ENCODE measurements around the gene SIPA1L2.

DNA sequence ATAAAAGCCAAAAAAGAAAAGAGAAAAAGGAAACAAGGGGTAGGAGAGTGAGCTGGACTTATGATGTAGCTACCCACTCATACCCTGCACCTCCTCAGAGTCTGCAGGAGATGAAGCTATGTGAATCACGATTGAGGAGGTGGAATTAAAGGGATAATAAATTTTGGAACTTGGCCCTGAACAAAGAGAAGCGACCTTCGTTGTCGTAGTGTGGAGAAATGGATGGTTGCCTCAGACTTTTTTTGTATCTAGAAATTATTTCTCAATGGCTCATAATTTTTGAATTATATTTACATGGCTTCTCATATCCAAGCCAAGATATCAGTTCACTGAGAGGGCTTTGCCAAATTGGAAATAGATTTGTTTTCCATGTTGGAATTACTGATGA, 37.8 kb upstream of the SIPA1L2 start:
- TF ChIP-seq ZNF780A (CRISPR knock-in tag; IDR thresholded peaks at IDR 0.05) (no peak), NFYB (CRISPR knock-in tag; IDR thresholded peaks at IDR 0.05) (no peak), SIN3A (IDR thresholded peaks at IDR 0.05; ENCODE audit: borderline replicate concordance, low read depth, low read length) (no peak), ZNF607 (CRISPR knock-in tag; IDR thresholded peaks at IDR 0.05; ENCODE audit: borderline replicate concordance) (no peak), EHMT2 (IDR thresholded peaks at IDR 0.05; ENCODE audit: borderline replicate concordance, low read depth, low read length) (no peak), ZNF878 (CRISPR knock-in tag; IDR thresholded peaks at IDR 0.05) (no peak), ZNF549 (CRISPR knock-in tag; IDR thresholded peaks at IDR 0.05) (no peak), KDM1A (CRISPR knock-in tag; IDR thresholded peaks at IDR 0.05) (no peak)
- TF ChIP-seq, protein P1, sequence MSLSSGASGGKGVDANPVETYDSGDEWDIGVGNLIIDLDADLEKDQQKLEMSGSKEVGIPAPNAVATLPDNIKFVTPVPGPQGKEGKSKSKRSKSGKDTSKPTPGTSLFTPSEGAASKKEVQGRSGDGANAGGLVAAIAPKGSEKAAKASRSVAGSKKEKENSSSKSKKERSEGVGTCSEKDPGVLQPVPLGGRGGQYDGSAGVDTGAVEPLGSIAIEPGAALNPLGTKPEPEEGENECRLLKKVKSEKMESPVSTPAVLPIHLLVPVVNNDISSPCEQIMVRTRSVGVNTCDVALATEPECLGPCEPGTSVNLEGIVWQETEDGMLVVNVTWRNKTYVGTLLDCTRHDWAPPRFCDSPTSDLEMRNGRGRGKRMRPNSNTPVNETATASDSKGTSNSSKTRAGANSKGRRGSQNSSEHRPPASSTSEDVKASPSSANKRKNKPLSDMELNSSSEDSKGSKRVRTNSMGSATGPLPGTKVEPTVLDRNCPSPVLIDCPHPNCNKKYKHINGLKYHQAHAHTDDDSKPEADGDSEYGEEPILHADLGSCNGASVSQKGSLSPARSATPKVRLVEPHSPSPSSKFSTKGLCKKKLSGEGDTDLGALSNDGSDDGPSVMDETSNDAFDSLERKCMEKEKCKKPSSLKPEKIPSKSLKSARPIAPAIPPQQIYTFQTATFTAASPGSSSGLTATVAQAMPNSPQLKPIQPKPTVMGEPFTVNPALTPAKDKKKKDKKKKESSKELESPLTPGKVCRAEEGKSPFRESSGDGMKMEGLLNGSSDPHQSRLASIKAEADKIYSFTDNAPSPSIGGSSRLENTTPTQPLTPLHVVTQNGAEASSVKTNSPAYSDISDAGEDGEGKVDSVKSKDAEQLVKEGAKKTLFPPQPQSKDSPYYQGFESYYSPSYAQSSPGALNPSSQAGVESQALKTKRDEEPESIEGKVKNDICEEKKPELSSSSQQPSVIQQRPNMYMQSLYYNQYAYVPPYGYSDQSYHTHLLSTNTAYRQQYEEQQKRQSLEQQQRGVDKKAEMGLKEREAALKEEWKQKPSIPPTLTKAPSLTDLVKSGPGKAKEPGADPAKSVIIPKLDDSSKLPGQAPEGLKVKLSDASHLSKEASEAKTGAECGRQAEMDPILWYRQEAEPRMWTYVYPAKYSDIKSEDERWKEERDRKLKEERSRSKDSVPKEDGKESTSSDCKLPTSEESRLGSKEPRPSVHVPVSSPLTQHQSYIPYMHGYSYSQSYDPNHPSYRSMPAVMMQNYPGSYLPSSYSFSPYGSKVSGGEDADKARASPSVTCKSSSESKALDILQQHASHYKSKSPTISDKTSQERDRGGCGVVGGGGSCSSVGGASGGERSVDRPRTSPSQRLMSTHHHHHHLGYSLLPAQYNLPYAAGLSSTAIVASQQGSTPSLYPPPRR (CRISPR knock-in tag; IDR thresholded peaks at IDR 0.05; ENCODE audit: borderline replicate concordance), result no peak
- TF ChIP-seq, protein P2, sequence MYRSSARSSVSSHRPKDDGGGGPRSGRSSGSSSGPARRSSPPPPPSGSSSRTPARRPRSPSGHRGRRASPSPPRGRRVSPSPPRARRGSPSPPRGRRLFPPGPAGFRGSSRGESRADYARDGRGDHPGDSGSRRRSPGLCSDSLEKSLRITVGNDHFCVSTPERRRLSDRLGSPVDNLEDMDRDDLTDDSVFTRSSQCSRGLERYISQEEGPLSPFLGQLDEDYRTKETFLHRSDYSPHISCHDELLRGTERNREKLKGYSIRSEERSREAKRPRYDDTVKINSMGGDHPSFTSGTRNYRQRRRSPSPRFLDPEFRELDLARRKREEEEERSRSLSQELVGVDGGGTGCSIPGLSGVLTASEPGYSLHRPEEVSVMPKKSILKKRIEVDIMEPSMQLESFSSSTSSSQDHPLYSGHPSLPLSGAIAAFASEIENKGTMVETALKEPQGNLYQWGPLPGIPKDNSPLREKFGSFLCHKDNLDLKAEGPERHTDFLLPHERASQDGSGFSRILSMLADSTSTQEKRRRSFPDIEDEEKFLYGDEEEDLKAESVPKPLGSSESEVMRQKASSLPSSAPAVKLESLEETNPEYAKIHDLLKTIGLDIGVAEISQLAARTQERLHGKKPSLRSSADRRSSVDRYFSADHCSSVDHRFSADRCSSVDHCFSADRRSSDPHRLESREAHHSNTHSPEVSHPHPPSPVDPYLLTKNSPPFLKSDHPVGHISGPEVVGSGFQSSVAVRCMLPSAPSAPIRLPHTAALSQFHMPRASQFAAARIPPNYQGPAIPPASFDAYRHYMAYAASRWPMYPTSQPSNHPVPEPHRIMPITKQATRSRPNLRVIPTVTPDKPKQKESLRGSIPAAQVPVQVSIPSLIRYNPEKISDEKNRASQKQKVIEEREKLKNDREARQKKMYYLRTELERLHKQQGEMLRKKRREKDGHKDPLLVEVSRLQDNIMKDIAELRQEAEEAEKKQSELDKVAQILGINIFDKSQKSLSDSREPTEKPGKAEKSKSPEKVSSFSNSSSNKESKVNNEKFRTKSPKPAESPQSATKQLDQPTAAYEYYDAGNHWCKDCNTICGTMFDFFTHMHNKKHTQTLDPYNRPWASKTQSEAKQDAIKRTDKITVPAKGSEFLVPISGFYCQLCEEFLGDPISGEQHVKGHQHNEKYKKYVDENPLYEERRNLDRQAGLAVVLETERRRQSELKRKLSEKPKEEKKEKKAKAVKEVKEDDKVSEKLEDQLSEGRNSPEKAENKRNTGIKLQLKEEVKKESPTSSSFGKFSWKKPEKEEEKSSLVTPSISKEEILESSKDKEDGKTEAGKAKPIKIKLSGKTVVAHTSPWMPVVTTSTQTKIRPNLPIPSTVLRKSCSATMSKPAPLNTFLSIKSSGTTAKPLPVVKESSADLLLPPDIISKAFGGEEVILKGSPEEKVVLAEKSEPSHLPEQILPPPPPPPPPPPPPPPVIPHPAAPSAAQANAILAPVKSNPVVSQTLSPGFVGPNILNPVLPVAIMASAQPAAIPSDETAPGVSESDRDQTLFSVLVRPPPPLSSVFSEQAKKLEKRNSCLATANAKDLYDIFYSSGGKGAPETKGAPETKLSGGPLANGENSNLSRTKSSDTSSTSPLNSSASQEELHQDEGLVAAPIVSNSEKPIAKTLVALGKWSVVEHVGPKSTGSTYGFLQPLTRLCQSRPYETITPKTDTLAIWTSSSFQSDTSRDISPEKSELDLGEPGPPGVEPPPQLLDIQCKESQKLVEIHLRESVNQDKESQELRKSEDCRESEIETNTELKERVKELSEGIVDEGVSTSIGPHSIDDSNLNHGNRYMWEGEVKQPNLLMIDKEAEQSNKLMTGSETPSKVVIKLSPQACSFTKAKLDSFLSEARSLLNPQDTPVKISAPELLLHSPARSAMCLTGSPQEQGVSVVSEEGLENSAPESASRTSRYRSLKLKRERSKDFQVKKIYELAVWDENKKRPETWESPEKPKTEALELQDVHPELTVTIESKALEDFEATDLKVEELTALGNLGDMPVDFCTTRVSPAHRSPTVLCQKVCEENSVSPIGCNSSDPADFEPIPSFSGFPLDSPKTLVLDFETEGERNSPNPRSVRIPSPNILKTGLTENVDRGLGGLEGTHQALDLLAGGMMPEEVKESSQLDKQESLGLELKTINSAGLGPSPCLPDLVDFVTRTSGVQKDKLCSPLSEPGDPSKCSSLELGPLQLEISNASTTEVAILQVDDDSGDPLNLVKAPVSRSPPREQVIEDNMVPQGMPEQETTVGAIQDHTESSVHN (CRISPR knock-in tag; IDR thresholded peaks at IDR 0.05), result no peak
- TF ChIP-seq, protein P3, sequence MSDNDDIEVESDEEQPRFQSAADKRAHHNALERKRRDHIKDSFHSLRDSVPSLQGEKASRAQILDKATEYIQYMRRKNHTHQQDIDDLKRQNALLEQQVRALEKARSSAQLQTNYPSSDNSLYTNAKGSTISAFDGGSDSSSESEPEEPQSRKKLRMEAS (IDR thresholded peaks at IDR 0.05), result no peak
